HepG2 (cell line): ENCODE results near the gene NDUFS7. TPM values are rescaled to one million over a fixed set of nuclear protein-coding genes. Genes with fewer than 3 reads are reported as not detected.
A peak's percentile ranks its signal among the peaks of the same experiment; 100 is the strongest.

Experiments used
- BCL3 ChIP-seq: sonication (generic); formaldehyde crosslinking; IDR thresholded peaks from 2 replicates; pipeline ENCODE4 v1.5.1; 2020; ENCODE audit warnings: mild to moderate bottlenecking, missing genetic modification reagents, moderate library complexity
- BCL6 ChIP-seq: IDR thresholded peaks from 2 replicates; pipeline ENCODE4 v1.6.1; 2016; ENCODE audit warnings: missing genetic modification reagents, missing compliant biosample characterization
- DR1 ChIP-seq: sonication (generic); formaldehyde crosslinking; IDR thresholded peaks from 2 replicates; pipeline ENCODE4 v1.8.0; 2021; ENCODE audit warnings: mild to moderate bottlenecking, missing genetic modification reagents, inconsistent platforms
- GPBP1L1 ChIP-seq: sonication (generic); formaldehyde crosslinking; IDR thresholded peaks from 2 replicates; pipeline ENCODE4 v1.5.0; 2020; ENCODE audit warnings: mild to moderate bottlenecking, missing genetic modification reagents
- HIVEP1 ChIP-seq: sonication (generic); formaldehyde crosslinking; IDR thresholded peaks from 2 replicates; pipeline ENCODE4 v1.4.0; 2020; ENCODE audit warnings: mild to moderate bottlenecking, missing genetic modification reagents
- HOXD1 ChIP-seq: sonication (generic); formaldehyde crosslinking; IDR thresholded peaks from 2 replicates; pipeline ENCODE4 v1.5.0; 2020; ENCODE audit warnings: missing genetic modification reagents
- IKZF1 ChIP-seq: fragments of 450-650 bp; IDR thresholded peaks from 2 replicates; pipeline ENCODE4 v1.7.1; 2016
- PAXIP1 ChIP-seq: sonication (generic); formaldehyde crosslinking; conservative IDR thresholded peaks from 2 replicates; pipeline ENCODE4 v1.4.0; 2020; ENCODE audit warnings: mild to moderate bottlenecking, missing genetic modification reagents, moderate library complexity
- PCBP2 ChIP-seq: fragments of 200-400 bp; formaldehyde crosslinking; optimal IDR thresholded peaks from 2 replicates; pipeline ENCODE3; 2018; ENCODE audit warnings: low read length, low read depth; ENCODE audit not compliant: poor library complexity, severe bottlenecking
- RAD21 ChIP-seq: fragments of 450-650 bp; formaldehyde crosslinking; IDR thresholded peaks from 2 replicates; pipeline ENCODE4 v1.5.0; 2020; ENCODE audit warnings: mild to moderate bottlenecking
- RXRA ChIP-seq: sonication (generic); formaldehyde crosslinking; IDR thresholded peaks from 2 replicates; pipeline ENCODE4 v1.5.1; 2020; ENCODE audit warnings: missing genetic modification reagents
- SNAPC5 ChIP-seq: sonication (generic); formaldehyde crosslinking; IDR thresholded peaks from 2 replicates; pipeline ENCODE4 v1.8.1; 2023; ENCODE audit warnings: mild to moderate bottlenecking, missing genetic modification reagents, borderline replicate concordance
- STAT5B ChIP-seq: sonication (generic); formaldehyde crosslinking; IDR thresholded peaks from 2 replicates; pipeline ENCODE4 v1.4.0; 2020; ENCODE audit warnings: missing genetic modification reagents
- ZBTB46 ChIP-seq: sonication (generic); formaldehyde crosslinking; IDR thresholded peaks from 2 replicates; pipeline ENCODE4 v1.4.0; 2020; ENCODE audit warnings: mild to moderate bottlenecking, missing genetic modification reagents, borderline replicate concordance
- ZNF263 ChIP-seq: sonication (generic); formaldehyde crosslinking; IDR thresholded peaks from 2 replicates; pipeline ENCODE4 v1.4.0; 2020; ENCODE audit warnings: missing genetic modification reagents
- ZNF280B ChIP-seq: sonication (generic); formaldehyde crosslinking; IDR thresholded peaks from 2 replicates; pipeline ENCODE4 v1.5.0; 2020; ENCODE audit warnings: missing genetic modification reagents, mild to moderate bottlenecking, borderline replicate concordance
- ZNF660 ChIP-seq: sonication (generic); formaldehyde crosslinking; IDR thresholded peaks from 2 replicates; pipeline ENCODE4 v1.5.1; 2020; ENCODE audit warnings: mild to moderate bottlenecking, low read depth, missing genetic modification reagents, borderline replicate concordance
- ZNF674 ChIP-seq: sonication (generic); formaldehyde crosslinking; IDR thresholded peaks from 2 replicates; pipeline ENCODE4 v1.5.0; 2020; ENCODE audit warnings: low read depth, mild to moderate bottlenecking, missing genetic modification reagents
- ZNF740 ChIP-seq: sonication (generic); formaldehyde crosslinking; IDR thresholded peaks from 2 replicates; pipeline ENCODE4 v1.4.0; 2020; ENCODE audit warnings: missing genetic modification reagents
- polyA plus RNA-seq, 8 experiments: library from polyadenylated mRNA; depleted of rRNA in 3 of 8; stranded (reverse) in 7 of 8; unstranded in 1 of 8; fragments of >200 nt; fragmentation: Illumina TruSeq in 4 of 8; extraction: Trizol in 4 of 8; gene quantifications; 2 replicates each; pipeline versions ENCODE4 v1.2.1 to v1.2.3, GENCODE V29; 2011 to 2016; ENCODE audit warnings: low read depth in 4 of 8, missing spikeins in 1 of 8, mixed read lengths in 1 of 8; ENCODE audit not compliant: insufficient read depth in 1 of 8
- total RNA-seq, 5 experiments: library from RNA; depleted of rRNA; stranded (reverse); fragments of >200 nt; fragmentation: Illumina TruSeq; extraction: Trizol; gene quantifications; 2 replicates each; pipeline ENCODE4 v1.2.3, GENCODE V29; 2016; ENCODE audit warnings: low read depth in 1 of 5

The NDUFS7 gene
- total and polyA plus RNA-seq, 2 of the 13 experiments (the other 11 are each of a cell fraction or from before 2014, with no cell fraction given), result 34.3 to 66.9 TPM

GRCh38 chr19:1395194-1396018 lies 11.7 kb downstream of the NDUFS7 start (continued):
- TF ChIP-seq PAXIP1 (no peak), HOXD1 (no peak), RXRA (CRISPR knock-in tag) (no peak), IKZF1 (no peak), ZNF674 (no peak), SNAPC5 (CRISPR knock-in tag) (no peak), RAD21 (CRISPR knock-in tag) (no peak), PCBP2 (no peak), GPBP1L1 (no peak), ZNF263 (no peak), HIVEP1 (peak; percentile 37; the same call in 1 of the 2 replicates), ZNF740 (CRISPR knock-in tag) (no peak), ZBTB46 (CRISPR knock-in tag) (no peak), ZNF660 (CRISPR knock-in tag) (no peak), BCL3 (CRISPR knock-in tag) (no peak), BCL6 (no peak), STAT5B (CRISPR knock-in tag) (no peak), DR1 (no peak), ZNF280B (CRISPR knock-in tag) (no peak)
